ENCODE results near the gene CRELD2.

Gene CRELD2

GRCh38 chr22:49907807-49908206, 10.6 kb upstream of the CRELD2 start:
- FAIRE-seq = no peak
- no peak for DNase-seq (ENCODE audit: insufficient read length, low spot score)
- TF ChIP-seq TAF1 (IDR thresholded peaks at IDR 0.05; ENCODE audit: low read depth, low read length) (no peak), POLR2A (IDR thresholded peaks at IDR 0.05; ENCODE audit: low read depth, low read length) (no peak), PAX5 (IDR thresholded peaks at IDR 0.05; ENCODE audit: insufficient read depth, low read length, severe bottlenecking) (no peak), POU2F2 (IDR thresholded peaks at IDR 0.05; ENCODE audit: low read depth, low read length) (no peak), POLR2AphosphoS5 (IDR thresholded peaks at IDR 0.05; ENCODE audit: low read depth, low read length) (no peak), SPI1 (IDR thresholded peaks at IDR 0.05; ENCODE audit: low read depth, low read length) (no peak)

- FAIRE-seq = no peak
- TF ChIP-seq POU2F2 (IDR thresholded peaks at IDR 0.05; ENCODE audit: low read depth, low read length) = no peak
- no peak for TF ChIP-seq SPI1 (IDR thresholded peaks at IDR 0.05; ENCODE audit: low read depth, low read length)
- no peak for TF ChIP-seq TAF1 (IDR thresholded peaks at IDR 0.05; ENCODE audit: low read depth, low read length)
- no peak for TF ChIP-seq POLR2A (IDR thresholded peaks at IDR 0.05; ENCODE audit: low read depth, low read length)
- no peak for TF ChIP-seq POLR2AphosphoS5 (IDR thresholded peaks at IDR 0.05; ENCODE audit: low read depth, low read length)
- no peak for TF ChIP-seq PAX5 (IDR thresholded peaks at IDR 0.05; ENCODE audit: insufficient read depth, low read length, severe bottlenecking)
- no peak for DNase-seq (ENCODE audit: insufficient read length, low spot score)
These were observed 8.8 kb upstream of the CRELD2 start for GRCh38 chr22:49909476-49910205.

- TF ChIP-seq TAF1 (IDR thresholded peaks at IDR 0.05; ENCODE audit: low read depth, low read length) (no peak), PAX5 (IDR thresholded peaks at IDR 0.05; ENCODE audit: insufficient read depth, low read length, severe bottlenecking) (no peak)
- DNase-seq (ENCODE audit: insufficient read length, low spot score) (no peak), FAIRE-seq (no peak)
These were observed 7.9 kb upstream of the CRELD2 start for GRCh38 chr22:49910229-49911155.

GRCh38 chr22:49911881-49912625, 6.4 kb upstream of the CRELD2 start:
- DNase-seq (ENCODE audit: insufficient read length, low spot score) (no peak), FAIRE-seq (no peak)
- no peak for TF ChIP-seq PAX5 (IDR thresholded peaks at IDR 0.05; ENCODE audit: insufficient read depth, low read length, severe bottlenecking)
- no peak for TF ChIP-seq POU2F2 (IDR thresholded peaks at IDR 0.05; ENCODE audit: low read depth, low read length)
- TF ChIP-seq POLR2A (IDR thresholded peaks at IDR 0.05; ENCODE audit: low read depth, low read length) = no peak
- TF ChIP-seq SPI1 (IDR thresholded peaks at IDR 0.05; ENCODE audit: low read depth, low read length) = no peak

- DNase-seq (ENCODE audit: insufficient read length, low spot score) (no peak), FAIRE-seq (no peak)
- TF ChIP-seq POU2F2 (IDR thresholded peaks at IDR 0.05; ENCODE audit: low read depth, low read length) = no peak
- TF ChIP-seq POLR2AphosphoS5 (IDR thresholded peaks at IDR 0.05; ENCODE audit: low read depth, low read length) = no peak
These were observed 5.4 kb upstream of the CRELD2 start for GRCh38 chr22:49913026-49913425.

GRCh38 chr22:49913446-49913845, 5.0 kb upstream of the CRELD2 start:
- FAIRE-seq (no peak), DNase-seq (ENCODE audit: insufficient read length, low spot score) (no peak)
- TF ChIP-seq PAX5 (IDR thresholded peaks at IDR 0.05; ENCODE audit: insufficient read depth, low read length, severe bottlenecking) (no peak), SPI1 (IDR thresholded peaks at IDR 0.05; ENCODE audit: low read depth, low read length) (no peak), POLR2AphosphoS5 (IDR thresholded peaks at IDR 0.05; ENCODE audit: low read depth, low read length) (no peak), POLR2A (IDR thresholded peaks at IDR 0.05; ENCODE audit: low read depth, low read length) (no peak), TAF1 (IDR thresholded peaks at IDR 0.05; ENCODE audit: low read depth, low read length) (no peak), POU2F2 (IDR thresholded peaks at IDR 0.05; ENCODE audit: low read depth, low read length) (no peak)

- TF ChIP-seq SPI1 (IDR thresholded peaks at IDR 0.05; ENCODE audit: low read depth, low read length) = no peak
- TF ChIP-seq PAX5 (IDR thresholded peaks at IDR 0.05; ENCODE audit: insufficient read depth, low read length, severe bottlenecking) = no peak
- no peak for TF ChIP-seq POLR2A (IDR thresholded peaks at IDR 0.05; ENCODE audit: low read depth, low read length)
- no peak for TF ChIP-seq POU2F2 (IDR thresholded peaks at IDR 0.05; ENCODE audit: low read depth, low read length)
- FAIRE-seq = no peak
- DNase-seq (ENCODE audit: insufficient read length, low spot score) = no peak
These were observed 4.2 kb upstream of the CRELD2 start for GRCh38 chr22:49914256-49914655.

GRCh38 chr22:49915610-49916009, 2.8 kb upstream of the CRELD2 start:
- DNase-seq (ENCODE audit: insufficient read length, low spot score) (no peak), FAIRE-seq (no peak)
- TF ChIP-seq POU2F2 (IDR thresholded peaks at IDR 0.05; ENCODE audit: low read depth, low read length) (no peak), POLR2AphosphoS5 (IDR thresholded peaks at IDR 0.05; ENCODE audit: low read depth, low read length) (no peak), PAX5 (IDR thresholded peaks at IDR 0.05; ENCODE audit: insufficient read depth, low read length, severe bottlenecking) (no peak), TAF1 (IDR thresholded peaks at IDR 0.05; ENCODE audit: low read depth, low read length) (no peak), POLR2A (IDR thresholded peaks at IDR 0.05; ENCODE audit: low read depth, low read length) (no peak), SPI1 (IDR thresholded peaks at IDR 0.05; ENCODE audit: low read depth, low read length) (no peak)

- FAIRE-seq (no peak), DNase-seq (ENCODE audit: insufficient read length, low spot score) (no peak)
- TF ChIP-seq POU2F2 (IDR thresholded peaks at IDR 0.05; ENCODE audit: low read depth, low read length) (no peak), POLR2AphosphoS5 (IDR thresholded peaks at IDR 0.05; ENCODE audit: low read depth, low read length) (no peak), POLR2A (IDR thresholded peaks at IDR 0.05; ENCODE audit: low read depth, low read length) (no peak), TAF1 (IDR thresholded peaks at IDR 0.05; ENCODE audit: low read depth, low read length) (no peak), PAX5 (IDR thresholded peaks at IDR 0.05; ENCODE audit: insufficient read depth, low read length, severe bottlenecking) (no peak), SPI1 (IDR thresholded peaks at IDR 0.05; ENCODE audit: low read depth, low read length) (no peak)
These were observed 1.6 kb upstream of the CRELD2 start for GRCh38 chr22:49916831-49917230.

Measured in GM12891 (cell line).